ENCODE measurements around the gene SELENOO. TPM values are rescaled to one million over a fixed set of nuclear protein-coding genes. Genes with fewer than 3 reads are reported as not detected.
A peak's percentile ranks its signal among the peaks of the same experiment; 100 is the strongest.

SELENOO gene
- total RNA-seq, 1 donor from 2014 or later = 24.0 TPM

DNA sequence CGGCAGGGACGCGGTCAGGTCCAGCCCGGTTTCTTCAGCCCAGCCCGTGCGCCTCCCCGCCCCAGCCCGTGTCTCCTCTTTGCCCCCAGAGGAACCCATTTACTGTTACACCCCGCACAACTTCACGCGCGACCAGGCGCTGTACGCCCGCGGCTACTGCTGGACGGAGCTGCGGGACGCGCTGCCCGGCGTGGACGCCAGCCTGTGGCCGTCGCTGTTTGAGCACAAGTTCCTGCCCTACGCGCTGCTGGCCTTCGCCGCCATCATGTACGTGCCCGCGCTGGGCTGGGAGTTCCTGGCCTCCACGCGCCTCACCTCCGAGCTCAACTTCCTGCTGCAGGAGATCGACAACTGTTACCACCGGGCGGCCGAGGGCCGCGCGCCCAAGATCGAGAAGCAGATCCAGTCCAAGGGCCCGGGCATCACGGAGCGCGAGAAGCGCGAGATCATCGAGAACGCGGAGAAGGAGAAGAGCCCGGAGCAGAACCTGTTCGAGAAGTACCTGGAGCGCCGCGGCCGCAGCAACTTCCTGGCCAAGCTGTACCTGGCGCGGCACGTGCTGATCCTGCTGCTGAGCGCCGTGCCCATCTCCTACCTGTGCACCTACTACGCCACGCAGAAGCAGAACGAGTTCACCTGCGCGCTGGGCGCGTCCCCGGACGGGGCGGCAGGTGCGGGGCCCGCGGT, 23.8 kb upstream of the SELENOO start:
- H3K4me3 Mint-ChIP-seq = no peak overlapping the region
- no peak for DNase-seq
- no peaks in the 10 kb centered on the region for H3K36me3 Mint-ChIP-seq (ENCODE audit: low read depth)
- no peaks in the 10 kb centered on the region for H3K9me3 Mint-ChIP-seq
- intact Hi-C loops (cut with micrococcal nuclease) = no loop called here
- H3K27ac Mint-ChIP-seq = no peak overlapping the region
- peaks cover 10% of the 10 kb centered on the region for H3K27me3 Mint-ChIP-seq
- H3K4me1 Mint-ChIP-seq = no peaks in the 10 kb centered on the region

DNA sequence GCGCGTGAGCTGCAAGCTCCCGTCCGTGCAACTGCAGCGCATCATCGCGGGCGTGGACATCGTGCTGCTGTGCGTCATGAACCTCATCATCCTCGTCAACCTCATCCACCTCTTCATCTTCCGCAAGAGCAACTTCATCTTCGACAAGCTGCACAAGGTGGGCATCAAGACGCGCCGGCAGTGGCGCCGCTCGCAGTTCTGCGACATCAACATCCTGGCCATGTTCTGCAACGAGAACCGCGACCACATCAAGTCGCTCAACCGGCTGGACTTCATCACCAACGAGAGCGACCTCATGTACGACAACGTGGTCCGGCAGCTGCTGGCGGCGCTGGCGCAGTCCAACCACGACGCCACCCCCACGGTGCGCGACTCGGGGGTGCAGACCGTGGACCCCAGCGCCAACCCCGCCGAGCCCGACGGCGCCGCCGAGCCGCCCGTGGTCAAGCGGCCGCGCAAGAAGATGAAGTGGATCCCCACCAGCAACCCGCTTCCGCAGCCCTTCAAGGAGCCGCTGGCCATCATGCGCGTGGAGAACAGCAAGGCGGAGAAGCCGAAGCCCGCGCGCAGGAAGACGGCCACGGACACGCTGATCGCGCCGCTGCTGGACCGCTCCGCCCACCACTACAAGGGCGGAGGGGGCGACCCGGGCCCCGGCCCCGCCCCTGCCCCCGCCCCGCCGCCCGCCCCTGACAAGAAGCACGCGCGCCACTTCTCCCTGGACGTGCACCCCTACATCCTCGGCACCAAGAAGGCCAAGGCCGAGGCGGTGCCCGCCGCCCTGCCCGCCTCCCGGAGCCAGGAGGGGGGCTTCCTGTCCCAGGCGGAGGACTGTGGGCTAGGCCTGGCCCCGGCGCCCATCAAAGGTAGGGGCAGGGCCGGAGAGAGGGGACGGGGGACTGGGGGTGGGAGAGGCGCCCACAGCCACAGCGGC, 23.0 kb upstream of the SELENOO start:
- intact Hi-C loops (cut with micrococcal nuclease) = no loop called here
- no peak overlapping the region for H3K27ac Mint-ChIP-seq
- peaks cover 4% of the 10 kb centered on the region for H3K27me3 Mint-ChIP-seq
- H3K9me3 Mint-ChIP-seq = no peaks in the 10 kb centered on the region
- no peaks in the 10 kb centered on the region for H3K36me3 Mint-ChIP-seq (ENCODE audit: low read depth)
- H3K4me3 Mint-ChIP-seq = no peak overlapping the region
- H3K4me1 Mint-ChIP-seq = no peaks in the 10 kb centered on the region
- no peak for DNase-seq

DNA sequence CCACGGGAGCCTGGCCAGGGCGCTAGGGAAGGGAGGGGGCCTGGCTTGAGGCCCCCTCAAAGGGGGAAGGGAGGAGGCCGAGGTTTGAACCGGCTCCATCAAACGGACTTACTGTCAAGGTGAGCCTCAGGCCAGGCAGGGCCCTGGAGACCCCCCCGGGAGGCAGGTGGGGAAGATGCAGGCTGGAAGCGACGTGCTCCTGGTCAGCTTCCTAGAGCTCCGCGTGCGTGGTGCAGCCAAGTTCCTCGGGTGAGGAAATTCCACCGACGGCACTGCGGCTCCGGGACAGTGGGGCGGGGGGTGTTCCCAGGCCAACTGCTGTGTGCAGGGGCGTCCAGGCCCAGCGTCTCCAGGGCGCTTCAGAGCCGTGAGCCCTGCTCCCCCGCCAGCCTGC, 22.3 kb upstream of the SELENOO start:
- Mint-ChIP-seq H3K27me3 (peaks cover 4% of the 10 kb centered on the region), H3K4me3 (no peak overlapping the region), H3K36me3 (ENCODE audit: low read depth) (no peaks in the 10 kb centered on the region), H3K4me1 (no peaks in the 10 kb centered on the region), H3K9me3 (no peaks in the 10 kb centered on the region), H3K27ac (no peak overlapping the region)
- DNase-seq = no peak
- intact Hi-C loops (cut with micrococcal nuclease) = no loop called here

DNA sequence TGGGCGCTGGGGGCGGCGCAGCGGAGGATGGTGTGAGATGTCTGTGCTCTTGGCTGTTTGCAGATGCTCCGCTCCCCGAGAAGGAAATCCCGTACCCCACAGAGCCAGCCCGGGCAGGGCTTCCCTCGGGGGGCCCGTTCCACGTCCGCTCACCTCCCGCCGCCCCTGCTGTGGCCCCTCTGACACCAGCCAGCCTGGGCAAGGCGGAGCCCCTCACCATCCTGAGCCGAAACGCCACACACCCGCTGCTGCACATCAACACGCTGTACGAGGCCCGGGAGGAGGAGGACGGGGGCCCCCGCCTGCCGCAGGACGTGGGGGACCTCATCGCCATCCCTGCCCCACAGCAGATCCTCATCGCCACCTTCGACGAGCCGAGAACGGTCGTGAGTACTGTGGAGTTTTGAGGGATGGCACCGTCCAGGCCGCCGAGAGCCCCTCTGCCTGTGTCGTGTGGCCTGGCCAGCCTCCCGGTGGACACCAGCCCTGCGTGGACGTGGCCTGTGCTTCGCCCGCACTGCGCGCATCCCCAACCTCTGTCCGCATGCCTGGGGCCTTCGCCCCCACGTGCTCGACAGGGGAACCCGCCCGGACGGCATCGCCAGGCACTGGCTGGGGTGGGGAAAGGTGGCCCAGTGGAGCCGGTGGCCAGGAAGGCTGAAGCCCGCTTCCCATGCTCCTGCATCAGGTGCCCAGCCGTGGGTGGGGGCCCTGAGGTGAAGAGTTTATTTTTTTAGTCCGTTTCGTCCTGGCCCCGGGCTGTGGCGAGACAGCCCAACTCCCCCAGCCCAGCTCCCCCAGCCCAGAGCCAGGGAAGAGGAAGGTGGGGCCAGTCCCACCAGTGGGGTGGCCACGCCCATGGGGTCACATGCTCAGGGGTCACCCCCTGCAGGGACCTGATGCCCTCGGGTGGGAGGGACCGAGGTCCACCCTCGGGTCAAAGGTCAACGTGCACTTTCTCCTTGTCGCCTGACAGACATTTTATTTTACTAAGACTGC, 21.6 kb upstream of the SELENOO start:
- no peak for DNase-seq
- Mint-ChIP-seq H3K9me3 (no peaks in the 10 kb centered on the region), H3K4me1 (no peaks in the 10 kb centered on the region), H3K27ac (no peak overlapping the region), H3K27me3 (peaks cover 2% of the 10 kb centered on the region), H3K36me3 (ENCODE audit: low read depth) (no peaks in the 10 kb centered on the region), H3K4me3 (no peak overlapping the region)
- intact Hi-C loops (cut with micrococcal nuclease) = no loop called here

DNA sequence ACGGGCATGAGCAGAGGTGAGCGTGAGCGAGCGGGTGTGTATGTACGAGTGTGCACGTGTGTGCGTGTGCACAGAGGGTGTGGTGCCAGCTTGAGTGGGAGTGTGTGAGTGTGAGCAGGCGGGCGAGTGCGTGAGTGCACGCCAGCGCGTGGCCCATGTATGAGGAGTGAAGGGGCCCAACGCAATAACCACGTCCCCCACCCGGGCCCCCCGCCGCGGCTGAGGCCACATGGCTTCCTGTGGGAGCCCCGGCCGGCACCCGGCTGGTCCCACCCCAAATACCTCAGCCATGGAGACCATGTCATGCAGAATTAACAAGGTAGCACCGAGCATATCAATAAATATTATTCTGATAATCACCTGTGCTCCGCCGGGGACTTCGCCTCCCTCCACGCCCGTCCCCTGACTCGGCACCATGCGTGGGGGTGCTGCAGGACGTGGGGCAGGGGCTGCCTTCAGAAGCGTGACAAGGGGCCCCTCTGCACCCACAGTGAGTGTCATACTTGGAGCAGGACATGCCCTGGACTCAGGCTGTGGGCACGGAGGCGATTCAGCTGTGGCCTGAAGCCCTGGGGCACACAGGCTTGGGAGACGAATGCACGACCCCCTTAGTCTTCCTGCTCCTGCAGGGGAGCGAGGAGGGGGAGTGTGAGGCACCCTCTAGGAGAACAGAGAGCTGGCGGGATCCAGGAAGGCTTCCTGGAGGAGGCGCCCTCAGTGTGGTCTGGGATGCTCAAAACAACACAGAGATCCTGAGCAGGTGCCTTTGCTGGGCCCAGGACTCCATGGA, 20.7 kb upstream of the SELENOO start:
- H3K27ac Mint-ChIP-seq = no peak overlapping the region
- H3K27me3 Mint-ChIP-seq = peaks cover 3% of the 10 kb centered on the region
- H3K4me1 Mint-ChIP-seq = peaks cover 2% of the 10 kb centered on the region
- no peak for DNase-seq
- intact Hi-C loops (cut with micrococcal nuclease) = no loop called here
- no peaks in the 10 kb centered on the region for H3K9me3 Mint-ChIP-seq
- no peak overlapping the region for H3K4me3 Mint-ChIP-seq
- peaks cover 1% of the 10 kb centered on the region for H3K36me3 Mint-ChIP-seq (ENCODE audit: low read depth)

DNA sequence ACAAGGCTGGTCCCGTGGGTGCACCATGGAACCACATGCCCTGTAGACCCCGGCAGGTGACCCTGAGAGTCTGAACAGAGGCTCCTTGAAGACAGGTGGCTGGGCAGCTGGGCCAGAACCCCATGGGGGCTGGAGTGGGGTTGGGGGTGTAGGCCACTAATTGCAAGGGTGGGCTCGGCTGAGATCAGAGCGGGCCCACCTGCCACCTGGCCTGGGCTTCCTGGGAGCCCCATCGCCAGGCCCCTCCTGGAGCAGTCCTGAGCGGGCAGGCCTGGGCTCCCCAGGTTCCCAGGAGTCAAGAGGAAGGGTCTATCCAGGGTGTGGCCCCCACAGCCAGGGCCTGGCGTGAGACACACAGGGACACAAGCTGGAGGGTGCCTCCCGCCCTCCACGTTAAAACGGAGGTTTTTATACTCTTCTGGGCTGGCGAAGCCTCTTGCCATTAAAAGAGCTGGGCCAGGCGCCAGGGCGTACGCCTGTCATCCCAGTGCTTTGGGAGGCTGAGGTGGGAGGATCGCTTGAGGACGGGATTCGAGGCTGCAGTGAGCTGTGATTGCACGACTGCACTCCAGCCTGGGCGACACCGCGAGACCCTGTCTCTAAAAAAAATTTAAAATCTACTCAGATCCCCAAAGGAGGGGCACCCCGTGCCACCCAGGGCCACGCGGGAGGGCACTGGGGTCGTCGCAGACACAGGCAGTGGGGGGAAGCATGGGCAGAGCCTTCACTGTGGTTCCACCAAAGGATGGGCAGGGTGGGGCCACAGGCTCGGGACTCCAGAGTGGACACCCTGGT, 19.9 kb upstream of the SELENOO start:
- Mint-ChIP-seq H3K4me1 (peaks cover 2% of the 10 kb centered on the region), H3K27ac (no peak overlapping the region), H3K36me3 (ENCODE audit: low read depth) (peaks cover 1% of the 10 kb centered on the region), H3K4me3 (no peak overlapping the region), H3K9me3 (no peaks in the 10 kb centered on the region), H3K27me3 (peaks cover 3% of the 10 kb centered on the region)
- no peak for DNase-seq
- intact Hi-C loops (cut with micrococcal nuclease) = no loop called here

DNA sequence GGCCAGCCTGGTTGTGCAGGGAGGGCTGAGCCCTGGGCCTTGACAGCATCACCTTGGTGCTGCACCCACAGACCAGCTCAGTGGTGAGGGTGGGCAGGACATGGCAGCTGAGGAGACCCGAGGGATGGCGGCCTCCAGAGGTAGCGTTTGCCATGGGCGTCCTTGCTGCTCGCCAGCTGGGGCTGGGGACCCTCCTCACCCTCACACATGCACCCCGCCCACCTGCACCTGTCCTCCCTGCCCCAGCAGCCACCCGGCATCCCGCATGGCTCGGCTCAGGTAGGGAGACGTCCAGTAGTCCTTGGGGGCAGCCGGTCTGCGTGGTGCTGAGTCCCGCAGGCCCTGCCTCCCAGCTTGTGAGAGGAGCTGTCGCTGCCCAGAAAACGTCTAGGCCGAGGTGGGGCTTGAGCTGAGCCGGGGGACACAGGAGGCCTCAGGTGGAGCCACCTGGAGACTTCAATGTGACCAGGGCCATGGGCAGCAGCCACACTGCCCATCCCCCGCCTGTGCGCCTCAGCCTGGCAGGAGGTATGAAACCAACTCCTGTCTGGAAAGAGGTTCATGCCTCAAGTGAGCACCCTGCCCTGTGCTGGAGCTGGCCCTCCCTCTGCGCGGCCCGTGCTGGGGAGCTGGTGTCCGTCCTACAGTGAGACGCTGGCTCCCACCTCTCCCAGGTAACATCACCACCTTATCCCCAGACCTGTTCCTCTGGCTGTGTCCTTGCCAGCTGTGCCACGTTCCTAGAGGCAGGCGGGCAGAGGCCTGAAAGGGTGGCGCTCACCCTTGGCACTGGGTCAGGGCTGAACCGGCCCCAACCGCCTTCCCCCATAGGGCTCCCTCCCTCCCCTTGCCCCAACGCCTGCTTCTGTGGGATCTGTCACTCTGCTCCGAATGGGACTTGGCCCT, 18.4 kb upstream of the SELENOO start:
- peaks cover 3% of the 10 kb centered on the region for H3K36me3 Mint-ChIP-seq (ENCODE audit: low read depth)
- DNase-seq = no peak
- intact Hi-C loops (cut with micrococcal nuclease) = no loop called here
- no peak overlapping the region for H3K4me3 Mint-ChIP-seq
- H3K27me3 Mint-ChIP-seq = peaks cover 2% of the 10 kb centered on the region
- peaks cover 6% of the 10 kb centered on the region for H3K4me1 Mint-ChIP-seq
- H3K9me3 Mint-ChIP-seq = no peaks in the 10 kb centered on the region
- H3K27ac Mint-ChIP-seq = no peak overlapping the region

DNA sequence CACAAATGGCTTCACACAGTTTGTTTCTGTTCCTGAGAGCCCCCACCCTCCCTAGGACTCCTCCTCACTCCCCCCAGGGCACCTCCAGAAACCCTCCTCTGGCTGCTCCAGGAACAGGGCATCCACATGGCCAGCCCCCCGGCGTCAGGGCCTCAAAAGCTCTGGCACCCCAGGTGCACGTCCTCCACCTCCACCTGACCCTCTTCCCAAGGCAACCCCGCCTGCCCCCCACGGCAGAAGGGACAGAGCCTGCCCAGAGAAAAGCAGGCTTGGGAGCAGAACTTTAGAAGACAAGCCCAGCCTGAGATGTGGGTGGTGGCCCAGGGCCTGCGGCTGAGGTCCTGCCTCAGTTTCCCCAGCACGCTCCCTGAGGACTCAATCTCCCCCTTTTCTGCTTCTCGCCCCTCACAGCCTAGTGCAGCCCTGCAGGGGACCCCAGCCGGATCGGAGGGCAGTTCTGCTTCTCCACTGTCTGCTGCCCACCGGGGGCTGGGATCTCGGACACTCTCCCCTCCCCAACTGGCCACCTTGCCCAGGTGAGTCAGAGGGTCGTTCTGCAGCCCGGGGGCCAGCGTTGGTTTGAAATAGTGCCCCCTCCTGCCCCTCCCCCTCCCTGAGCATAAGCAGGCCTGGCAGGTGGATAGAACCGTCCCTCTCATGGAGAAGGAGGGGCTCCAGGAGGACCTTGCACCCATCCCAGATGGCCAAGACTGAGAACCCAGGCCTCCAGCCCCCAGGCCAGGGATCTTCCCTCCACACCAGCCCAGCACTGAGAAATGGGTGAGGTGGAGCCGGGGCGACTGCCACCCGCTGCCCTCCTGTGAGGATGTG, 17.5 kb upstream of the SELENOO start:
- H3K27ac Mint-ChIP-seq = peak overlapping the region; percentile 58
- H3K9me3 Mint-ChIP-seq = no peaks in the 10 kb centered on the region
- peak overlapping the region; percentile 34 for H3K4me3 Mint-ChIP-seq
- peaks cover 2% of the 10 kb centered on the region for H3K27me3 Mint-ChIP-seq
- intact Hi-C loops (cut with micrococcal nuclease) = no loop called here
- H3K36me3 Mint-ChIP-seq (ENCODE audit: low read depth) = peaks cover 4% of the 10 kb centered on the region
- peaks cover 9% of the 10 kb centered on the region for H3K4me1 Mint-ChIP-seq
- no peak for DNase-seq

DNA sequence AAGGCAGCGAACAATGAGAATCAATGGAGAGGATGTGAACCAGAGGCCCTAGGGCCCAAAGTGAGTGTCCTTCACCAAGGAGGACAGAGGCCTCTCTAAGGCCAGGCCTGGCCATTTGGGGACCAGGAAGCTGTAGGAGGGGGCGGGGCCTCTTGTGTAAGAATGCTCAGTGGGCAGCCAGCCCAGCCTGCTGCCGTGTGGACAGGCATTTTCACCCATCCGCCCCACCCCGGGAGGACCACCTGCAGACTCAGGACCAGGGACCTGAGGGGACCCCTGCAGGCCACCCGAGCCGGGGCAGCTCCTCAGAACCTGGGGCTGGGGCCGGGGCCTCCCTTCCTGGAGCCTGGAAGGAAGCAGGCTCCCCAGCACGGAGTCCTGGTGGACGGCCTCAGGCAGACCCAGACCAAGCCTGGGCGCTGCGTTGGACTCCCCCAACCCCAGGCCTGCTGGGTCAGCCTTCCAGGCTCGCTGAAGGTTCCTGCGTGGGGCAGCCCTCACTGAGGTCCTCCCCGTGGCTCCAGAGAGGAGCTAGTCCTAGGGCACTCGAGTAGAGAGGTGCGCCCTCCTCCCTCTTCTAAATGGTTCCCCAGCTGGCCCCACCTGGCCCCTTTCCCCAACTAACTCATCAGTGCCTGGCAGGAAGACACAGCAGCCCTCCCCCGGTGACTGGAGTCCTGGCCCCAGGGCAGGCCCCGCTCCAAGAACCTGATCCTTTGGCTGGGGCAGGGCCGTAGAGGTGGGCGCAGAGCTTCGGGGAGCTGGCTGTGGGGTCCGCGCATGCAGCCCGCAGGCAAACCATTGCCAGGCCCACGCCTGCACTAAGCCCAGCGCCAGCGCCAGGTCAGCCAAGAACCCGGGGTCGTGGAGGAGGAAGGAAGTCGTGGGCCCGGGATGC, 16.6 kb upstream of the SELENOO start:
- intact Hi-C loops (cut with micrococcal nuclease) = no loop called here
- Mint-ChIP-seq H3K4me3 (peak overlapping the region; percentile 77), H3K27me3 (peaks cover 2% of the 10 kb centered on the region), H3K9me3 (no peaks in the 10 kb centered on the region), H3K36me3 (ENCODE audit: low read depth) (peaks cover 4% of the 10 kb centered on the region), H3K4me1 (peaks cover 14% of the 10 kb centered on the region), H3K27ac (peak overlapping the region; percentile 80)
- no peak for DNase-seq

DNA sequence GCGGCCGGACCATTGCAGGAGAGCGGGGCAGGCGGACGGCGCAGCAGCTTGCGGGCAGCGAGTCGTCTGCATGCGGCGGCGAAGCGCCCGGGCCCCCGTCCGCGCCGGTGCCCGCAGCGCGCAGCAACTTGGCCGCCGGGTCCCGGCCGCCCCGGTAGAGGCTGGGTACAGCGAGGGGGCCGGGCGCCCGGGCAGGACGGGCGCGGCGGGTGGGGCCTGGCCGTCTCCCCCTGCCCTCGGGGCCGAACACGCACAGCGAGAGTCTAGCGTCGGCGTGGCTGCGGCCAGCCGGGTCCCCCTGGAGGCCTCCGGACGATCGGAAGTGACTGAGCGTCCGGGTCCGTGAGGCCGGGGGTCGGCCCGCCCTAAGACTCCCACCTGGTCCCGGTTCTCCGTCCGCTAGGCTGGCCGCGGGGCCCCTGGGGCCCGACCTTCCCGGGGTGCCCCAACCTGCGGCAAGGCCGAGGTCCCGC, 15.9 kb upstream of the SELENOO start:
- H3K4me3 Mint-ChIP-seq = peak overlapping the region; percentile 84
- DNase-seq = no peak
- peaks cover 2% of the 10 kb centered on the region for H3K27me3 Mint-ChIP-seq
- no peak overlapping the region for H3K27ac Mint-ChIP-seq
- no peaks in the 10 kb centered on the region for H3K9me3 Mint-ChIP-seq
- peaks cover 18% of the 10 kb centered on the region for H3K4me1 Mint-ChIP-seq
- intact Hi-C loops (cut with micrococcal nuclease) = loop anchor here (1.0 to 5.0 kb wide), 2 partner anchors 15 to 248 kb away; no protein-coding TSS in a partner anchor
- peaks cover 5% of the 10 kb centered on the region for H3K36me3 Mint-ChIP-seq (ENCODE audit: low read depth)

Measured in activated CD4-positive, alpha-beta T cell treated with anti-CD3 and anti-CD28 coated beads, Interleukin-2, amount 10 ng/mL, durations not matched to agents 24 days and 14 days (primary cell).